GM21576 (cell line): ENCODE data around the gene KCNMB2.
"Not testable (repeated sequence)": the region's sequence is repeated elsewhere in the genome, so short reads cannot be mapped to it uniquely, and the experiment has no call there.

Experiments used
- ATAC-seq: cut with Tn5 transposase; IDR thresholded peaks from one replicate; pipeline ENCODE4 v1.9.1; 2021; ENCODE audit warnings: mild to moderate bottlenecking, moderate library complexity; ENCODE audit not compliant: unreplicated experiment

The KCNMB2 gene

GRCh38 chr3:178518660-178519396 is 17.4 kb upstream of the KCNMB2 start:
- peak; percentile 85 for ATAC-seq

- ATAC-seq, result no peak
These were observed 16.5 kb upstream of the KCNMB2 start for GRCh38 chr3:178519701-178520100.

GRCh38 chr3:178520451-178520850 is 15.8 kb upstream of the KCNMB2 start:
- no peak for ATAC-seq

DNA sequence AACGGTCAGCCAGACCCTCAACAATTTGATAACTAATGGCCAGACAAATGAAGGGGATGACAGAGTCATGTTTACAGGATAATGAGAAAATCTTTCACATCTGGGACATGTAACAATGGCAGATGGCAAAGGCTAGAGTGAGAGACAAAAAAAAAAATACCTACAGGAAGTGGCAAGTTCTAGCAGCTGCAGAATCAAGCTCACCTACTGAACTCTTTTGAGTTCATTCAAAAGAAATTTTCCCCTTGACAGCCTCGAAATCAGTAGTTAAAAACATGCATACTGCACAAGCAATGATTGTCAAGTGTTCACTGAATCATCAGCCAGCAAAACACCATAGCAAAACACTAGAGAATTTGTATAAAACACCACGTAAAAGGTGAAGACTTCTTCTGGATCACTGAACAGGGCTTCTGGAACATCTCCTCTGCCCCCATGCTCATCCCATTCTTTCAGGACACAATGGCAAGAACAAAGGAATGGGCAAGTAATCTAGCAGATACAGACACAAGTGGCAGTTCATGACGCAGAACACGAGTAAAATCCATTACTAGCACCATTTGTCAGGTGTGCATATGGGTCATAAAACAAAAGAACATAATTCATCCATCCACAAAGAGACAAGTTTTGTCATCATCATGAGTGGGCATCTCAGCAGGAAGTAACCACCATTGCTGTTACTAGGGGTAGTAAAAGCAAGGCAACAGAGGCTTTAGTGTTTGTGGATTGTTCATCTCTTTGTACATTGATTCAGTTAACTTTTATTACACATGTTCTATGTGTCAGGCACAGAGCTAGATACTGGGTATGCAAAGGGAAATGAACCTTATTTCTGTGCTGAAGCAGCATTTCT is 13.8 kb upstream of the KCNMB2 start:
- no peak for ATAC-seq

- ATAC-seq, result no peak
These were observed 11.0 kb upstream of the KCNMB2 start for GRCh38 chr3:178525251-178525650.

DNA sequence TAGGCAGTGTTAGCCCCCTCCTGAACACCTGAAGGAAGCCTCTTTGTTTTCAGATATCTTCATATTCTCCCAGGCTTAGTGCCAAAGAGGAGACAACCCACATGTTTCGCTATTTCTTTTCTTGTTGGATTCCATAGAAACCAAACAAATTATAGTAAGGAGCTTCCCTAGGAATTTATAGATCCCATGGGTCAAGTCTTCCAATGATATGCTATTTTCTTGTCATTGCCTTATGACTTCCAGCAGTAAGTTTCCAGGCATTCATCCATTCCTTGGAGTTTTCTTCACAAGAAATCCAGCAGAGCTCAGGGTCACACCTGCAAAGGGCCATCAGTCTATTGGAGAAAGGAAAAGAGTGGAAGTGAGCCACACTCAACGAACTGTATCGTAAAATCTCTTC is 9.9 kb upstream of the KCNMB2 start:
- no peak for ATAC-seq

DNA sequence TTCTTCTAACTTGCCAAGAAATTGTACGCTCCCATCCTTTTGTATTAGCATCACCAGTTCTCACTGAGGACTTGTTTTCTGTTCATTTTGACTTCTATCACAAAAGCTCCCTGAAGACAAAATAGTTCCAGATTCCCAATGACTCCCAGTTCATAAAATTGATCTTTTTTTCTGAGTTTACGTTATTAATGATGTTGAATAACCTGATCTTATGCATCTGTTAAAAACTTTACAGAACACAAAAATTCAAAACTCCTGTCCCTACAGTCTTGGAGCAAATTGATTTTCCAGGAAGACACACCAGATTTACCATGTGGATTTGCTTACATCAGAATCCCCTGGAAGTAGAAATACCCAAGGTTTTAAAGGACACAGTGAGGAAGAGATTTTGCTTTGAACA is 8.3 kb upstream of the KCNMB2 start:
- no peak for ATAC-seq

- ATAC-seq, result no peak
These were observed 6.5 kb upstream of the KCNMB2 start for GRCh38 chr3:178529606-178530225.

- no peak for ATAC-seq
These were observed 3.8 kb upstream of the KCNMB2 start for GRCh38 chr3:178532476-178532875.

- ATAC-seq, result no peak
These were observed 978 bp downstream of the KCNMB2 start for GRCh38 chr3:178537122-178537705.

DNA sequence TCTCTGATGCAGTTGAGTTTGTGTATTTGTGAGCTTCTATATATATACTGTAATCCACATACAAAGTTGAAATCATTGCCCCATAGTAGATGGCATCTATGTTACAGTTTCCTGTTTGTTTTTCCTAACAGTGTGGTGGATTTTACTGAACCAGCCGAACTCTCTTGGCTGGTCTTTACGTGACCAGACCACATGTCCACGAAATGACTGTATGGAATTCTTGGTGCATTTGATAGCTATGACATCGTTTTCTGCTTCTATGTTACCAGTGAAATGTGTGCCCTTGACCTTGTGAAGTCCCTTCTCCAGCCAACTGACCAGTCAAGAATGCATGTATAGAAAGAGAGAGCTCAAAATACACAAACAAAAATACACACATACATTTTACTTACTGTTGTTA is 1.8 kb downstream of the KCNMB2 start:
- ATAC-seq, result no peak

- no peak for ATAC-seq
These were observed 3.9 kb downstream of the KCNMB2 start for GRCh38 chr3:178540184-178540583.

- no peak for ATAC-seq
These were observed 9.1 kb downstream of the KCNMB2 start for GRCh38 chr3:178545337-178545736.

DNA sequence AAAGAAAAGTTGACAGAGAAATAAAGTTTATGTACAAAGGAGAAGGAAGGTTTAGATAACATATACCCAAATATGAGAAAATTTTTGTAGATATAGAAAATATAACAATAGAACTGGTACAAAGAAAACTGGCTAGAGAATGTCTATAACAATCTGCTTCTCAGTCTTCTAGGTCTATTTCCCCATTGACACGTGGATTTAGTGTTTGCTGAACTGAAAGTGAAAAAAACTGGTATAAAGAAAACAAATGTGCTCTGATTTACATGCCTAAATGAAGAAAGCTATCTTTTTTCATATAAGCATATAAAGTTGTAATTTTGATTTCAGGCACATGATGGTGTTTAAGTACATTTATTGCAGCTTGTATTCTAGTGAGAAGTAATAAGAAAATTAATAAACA is 9.8 kb downstream of the KCNMB2 start:
- peak; percentile 56 for ATAC-seq

- ATAC-seq, result not testable (repeated sequence)
These were observed 13.2 kb downstream of the KCNMB2 start for GRCh38 chr3:178549426-178549825.

- no peak for ATAC-seq
These were observed 15.7 kb downstream of the KCNMB2 start for GRCh38 chr3:178551916-178552321.

- no peak for ATAC-seq
These were observed 22.4 kb downstream of the KCNMB2 start for GRCh38 chr3:178558637-178559036.

DNA sequence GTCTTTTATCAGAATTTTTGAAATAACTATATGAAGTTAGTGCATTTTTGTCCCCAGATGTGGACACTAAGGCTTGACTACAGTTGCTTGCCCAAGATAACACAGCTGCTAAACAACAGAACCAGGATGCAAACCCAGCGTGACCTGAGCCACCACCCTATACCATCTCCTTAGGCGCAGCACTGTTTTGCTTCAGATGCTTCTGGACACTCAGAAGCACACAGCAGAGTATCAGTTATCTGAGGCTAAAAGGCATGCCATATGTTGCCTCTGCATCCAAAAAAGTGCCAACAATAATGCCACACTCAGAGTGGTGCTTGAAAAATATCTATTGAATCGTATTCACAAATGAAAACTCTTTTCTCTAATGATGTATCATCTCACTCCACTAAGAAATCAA is 24.5 kb downstream of the KCNMB2 start:
- ATAC-seq, result no peak

- no peak for ATAC-seq
These were observed 25.0 kb downstream of the KCNMB2 start for GRCh38 chr3:178561239-178561638.

- ATAC-seq, result no peak
These were observed 26.1 kb downstream of the KCNMB2 start for GRCh38 chr3:178562143-178562946.

- no peak for ATAC-seq
These were observed 26.7 kb downstream of the KCNMB2 start for GRCh38 chr3:178562947-178563232.
